GM12873 (cell line): ENCODE results near the gene MAPRE2.

Source experiments
- TF ChIP-seq, protein P1 (sequence below): IDR thresholded peaks from 2 replicates; pipeline ENCODE4 v1.5.1; 2012; ENCODE audit warnings: low read depth, mild to moderate bottlenecking, moderate library complexity, low read length, control low read depth; ENCODE audit not compliant: insufficient read depth; ENCODE audit errors: missing control alignments

The MAPRE2 gene

DNA sequence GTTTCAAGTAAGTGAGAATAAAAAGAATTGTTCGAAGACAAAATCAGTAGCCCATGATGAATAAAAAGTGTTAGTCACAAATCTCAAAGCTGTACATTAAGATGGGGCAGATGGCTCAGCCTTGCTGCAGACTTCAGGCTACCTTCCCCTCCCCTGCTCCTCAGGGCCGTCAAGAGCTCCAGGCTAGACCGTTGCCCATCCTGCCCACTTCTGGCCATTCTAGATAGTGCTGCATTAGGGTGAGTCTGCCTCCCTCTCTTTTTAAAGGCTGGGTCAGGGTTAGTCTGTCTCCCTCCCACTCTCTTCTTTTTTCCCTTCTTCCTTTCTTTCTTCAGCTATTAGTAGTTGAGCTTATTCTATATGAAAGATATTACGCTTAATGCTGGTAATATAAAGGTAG lies 86.0 kb downstream of the MAPRE2 start:
- TF ChIP-seq, protein P1, sequence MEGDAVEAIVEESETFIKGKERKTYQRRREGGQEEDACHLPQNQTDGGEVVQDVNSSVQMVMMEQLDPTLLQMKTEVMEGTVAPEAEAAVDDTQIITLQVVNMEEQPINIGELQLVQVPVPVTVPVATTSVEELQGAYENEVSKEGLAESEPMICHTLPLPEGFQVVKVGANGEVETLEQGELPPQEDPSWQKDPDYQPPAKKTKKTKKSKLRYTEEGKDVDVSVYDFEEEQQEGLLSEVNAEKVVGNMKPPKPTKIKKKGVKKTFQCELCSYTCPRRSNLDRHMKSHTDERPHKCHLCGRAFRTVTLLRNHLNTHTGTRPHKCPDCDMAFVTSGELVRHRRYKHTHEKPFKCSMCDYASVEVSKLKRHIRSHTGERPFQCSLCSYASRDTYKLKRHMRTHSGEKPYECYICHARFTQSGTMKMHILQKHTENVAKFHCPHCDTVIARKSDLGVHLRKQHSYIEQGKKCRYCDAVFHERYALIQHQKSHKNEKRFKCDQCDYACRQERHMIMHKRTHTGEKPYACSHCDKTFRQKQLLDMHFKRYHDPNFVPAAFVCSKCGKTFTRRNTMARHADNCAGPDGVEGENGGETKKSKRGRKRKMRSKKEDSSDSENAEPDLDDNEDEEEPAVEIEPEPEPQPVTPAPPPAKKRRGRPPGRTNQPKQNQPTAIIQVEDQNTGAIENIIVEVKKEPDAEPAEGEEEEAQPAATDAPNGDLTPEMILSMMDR = no peak

DNA sequence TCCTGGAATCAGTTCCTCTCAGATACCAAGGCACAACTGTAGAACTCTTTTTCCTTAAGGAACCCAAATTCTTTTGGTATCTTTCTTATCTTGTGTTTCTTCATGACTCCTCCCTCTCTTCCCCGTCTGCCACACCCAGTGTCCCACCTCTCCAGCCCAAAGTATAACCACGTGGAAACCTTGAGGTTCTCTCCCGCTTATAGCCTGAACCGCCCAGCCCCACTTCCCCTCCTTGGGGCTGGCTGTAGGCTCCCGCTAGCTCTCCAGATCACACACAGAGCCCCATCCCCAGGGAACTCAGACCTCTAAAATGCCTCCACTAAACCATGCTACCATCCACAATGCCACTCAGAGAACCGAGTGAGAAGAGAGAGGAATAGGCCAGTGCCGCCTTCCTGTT lies 87.5 kb downstream of the MAPRE2 start:
- TF ChIP-seq, protein P1 = no peak

DNA sequence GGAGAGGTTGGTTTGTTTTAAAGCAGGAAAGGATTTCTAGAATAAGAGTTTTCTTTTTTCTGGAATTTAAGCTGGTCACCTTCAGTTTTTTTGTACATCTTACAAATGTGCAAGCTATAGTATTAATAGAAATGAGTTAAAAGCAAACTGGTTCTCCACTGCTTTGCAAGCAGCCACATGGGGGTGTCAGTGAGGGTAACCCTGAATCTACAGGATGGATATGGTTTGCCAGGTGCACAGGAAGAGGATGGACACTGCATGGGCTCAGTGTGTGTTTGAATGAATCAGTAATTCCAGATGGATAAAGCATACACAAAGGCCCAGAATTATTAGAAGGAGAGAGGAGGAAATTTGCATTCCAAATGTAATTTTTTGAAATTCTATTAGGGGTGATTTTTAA lies 89.0 kb downstream of the MAPRE2 start:
- TF ChIP-seq, protein P1 = no peak

DNA sequence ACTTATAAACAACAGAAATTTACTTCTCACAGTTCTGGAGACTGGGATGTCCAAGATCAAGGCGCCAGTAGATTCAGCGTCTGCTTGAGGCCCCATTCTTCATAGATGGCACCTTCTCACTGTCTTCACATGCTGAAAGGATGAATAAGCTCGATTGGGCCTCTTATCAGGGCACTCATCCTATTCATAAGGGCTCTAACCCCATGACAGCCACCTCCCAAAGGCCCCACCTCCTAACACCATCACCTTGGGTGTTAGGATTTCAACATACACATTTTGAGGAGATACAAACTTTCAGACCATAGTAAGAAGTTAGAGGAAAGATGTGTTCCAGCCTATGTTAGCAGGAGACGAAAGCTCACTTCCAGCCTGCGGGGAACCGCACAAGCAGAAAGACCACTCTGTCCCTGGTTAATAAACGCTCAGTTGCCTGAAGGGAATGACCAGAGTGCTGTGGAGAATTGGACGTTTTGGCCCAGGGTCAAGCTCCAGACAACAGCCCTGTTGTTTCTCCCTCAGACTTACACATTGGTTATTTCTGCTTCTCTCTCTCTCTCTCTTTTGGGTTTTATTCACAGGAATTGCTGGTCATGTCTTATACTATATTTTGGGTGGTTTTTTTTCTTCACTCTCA lies 90.3 kb downstream of the MAPRE2 start:
- TF ChIP-seq, protein P1 = no peak

DNA sequence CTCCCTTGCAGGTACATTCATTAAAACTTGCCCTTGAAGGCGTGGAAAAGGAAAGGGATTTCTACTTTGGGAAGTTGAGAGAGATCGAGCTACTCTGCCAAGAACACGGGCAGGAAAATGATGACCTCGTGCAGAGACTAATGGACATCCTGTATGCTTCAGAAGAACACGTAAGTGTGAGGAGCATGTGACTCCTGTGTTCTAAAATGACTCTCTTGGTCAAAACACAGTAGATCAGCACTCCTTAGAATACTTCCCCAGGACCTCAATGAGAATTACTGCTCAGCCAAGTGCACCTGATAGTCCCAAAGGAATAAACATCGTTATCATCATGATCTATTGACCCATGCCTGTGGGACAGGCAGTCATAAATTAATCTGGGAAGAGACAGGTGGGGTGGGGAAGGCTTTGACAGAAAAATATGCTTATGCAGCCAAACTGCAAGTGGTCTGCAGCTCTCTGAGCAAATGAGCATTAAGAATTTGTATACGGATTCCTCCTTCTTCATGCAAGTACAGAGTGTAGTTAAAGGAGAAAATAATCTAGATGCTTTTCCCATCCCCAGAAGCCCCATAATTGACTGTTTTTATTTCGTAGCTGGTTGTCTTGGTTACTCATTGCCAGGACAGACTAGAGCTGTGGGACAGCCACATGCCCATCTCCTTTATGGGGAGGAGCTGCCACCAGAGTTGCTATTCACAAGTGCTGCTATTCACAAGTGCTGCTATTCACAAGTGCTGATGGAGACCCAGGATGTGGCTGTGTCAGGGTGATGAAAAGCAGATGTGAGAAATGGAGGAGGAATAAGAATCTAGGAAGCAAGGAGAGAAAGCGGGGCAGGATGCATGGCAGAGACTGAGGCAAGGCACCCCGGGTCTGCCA lies 91.0 kb downstream of the MAPRE2 start:
- TF ChIP-seq, protein P1 = no peak

DNA sequence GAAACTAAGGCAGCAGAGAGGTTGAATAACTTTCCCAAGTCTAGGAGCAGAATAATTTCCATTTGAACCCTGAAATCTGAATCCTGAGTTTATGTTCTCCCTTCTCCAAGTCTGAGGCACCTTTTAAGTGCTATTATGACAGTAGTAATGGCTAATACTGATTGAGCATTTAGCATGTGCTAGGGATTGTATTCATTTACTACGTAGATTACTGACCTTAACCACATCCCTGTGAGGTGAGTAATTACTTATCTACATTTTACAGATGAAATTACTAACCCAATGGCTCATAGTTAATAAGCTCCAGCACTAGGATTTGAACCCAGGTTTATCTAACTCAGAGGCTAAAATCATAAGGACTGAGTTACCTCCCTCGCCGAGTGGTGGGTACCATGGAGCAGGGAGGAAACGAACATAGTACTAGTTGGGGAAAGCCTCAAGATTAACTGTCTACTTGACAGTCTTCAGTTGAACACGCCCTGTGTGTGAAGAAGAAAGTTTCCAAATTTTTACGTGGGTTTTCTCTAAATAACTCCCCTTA lies 93.0 kb downstream of the MAPRE2 start:
- TF ChIP-seq, protein P1 = no peak

DNA sequence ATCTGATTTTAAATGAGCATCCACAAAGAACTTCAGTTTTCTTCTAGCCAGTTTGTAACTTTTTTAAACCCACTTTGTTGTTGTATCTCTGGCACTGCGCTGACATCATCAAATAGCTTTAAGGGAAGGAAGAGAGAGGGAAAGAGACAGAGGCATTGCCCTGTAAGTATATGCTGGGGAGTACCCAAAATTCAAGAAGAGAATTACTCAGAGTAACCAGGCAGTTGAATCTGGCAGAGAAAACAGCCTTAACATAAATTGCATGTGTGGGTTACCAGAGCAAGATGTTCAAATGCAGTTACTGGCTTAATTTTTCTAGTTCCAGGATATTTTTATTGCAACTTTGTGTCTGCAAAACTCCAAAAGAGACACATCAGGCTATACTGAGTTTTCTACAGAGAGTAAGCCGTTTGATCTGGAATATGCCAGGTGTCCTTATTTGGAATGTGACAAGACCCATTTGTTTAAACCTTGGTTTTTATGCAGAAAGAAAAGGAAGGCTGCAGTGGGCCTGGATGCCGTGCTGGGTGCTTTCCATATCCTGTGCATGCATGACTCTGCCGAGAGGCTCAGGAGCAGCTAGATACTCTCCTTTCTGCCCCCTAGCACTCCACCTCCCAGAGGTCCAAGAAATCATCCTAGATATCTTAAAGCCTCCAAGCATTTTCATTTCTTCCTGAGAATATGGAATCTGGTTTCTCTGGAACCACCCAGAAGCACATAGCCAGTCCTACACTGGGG lies 93.7 kb downstream of the MAPRE2 start:
- TF ChIP-seq, protein P1 = no peak
